Gastrocnemius medialis (tissue), 4 donors: Measurements from ENCODE around the gene CARNS1.
A peak's percentile ranks its signal among the peaks of the same experiment; 100 is the strongest.

Source experiments
- POLR2A ChIP-seq, 2 donors: fragments of 450-650 bp; IDR thresholded peaks; one replicate each; pipeline ENCODE4 v1.6.1; 2017; ENCODE audit warnings: antibody characterized with exemption in 2 of 2, mild to moderate bottlenecking in 2 of 2, moderate library complexity in 2 of 2
- TF ChIP-seq, protein P1 (sequence below), 5 experiments: fragments of 450-650 bp in 3 of 5; fragments of 200-600 bp in 2 of 5; sonication (generic) in 2 of 5; IDR thresholded peaks in 4 of 5; conservative IDR thresholded peaks in 1 of 5; 1 replicate in 4 of 5; 2 replicates in 1 of 5; pipeline ENCODE4 v1.5.1; 2016 to 2019; ENCODE audit warnings: antibody characterized with exemption in 5 of 5, mild to moderate bottlenecking in 3 of 5, moderate library complexity in 3 of 5

GRCh38 chr11:67371189-67371910, 44.1 kb upstream of the CARNS1 start:
- TF ChIP-seq, protein P1, sequence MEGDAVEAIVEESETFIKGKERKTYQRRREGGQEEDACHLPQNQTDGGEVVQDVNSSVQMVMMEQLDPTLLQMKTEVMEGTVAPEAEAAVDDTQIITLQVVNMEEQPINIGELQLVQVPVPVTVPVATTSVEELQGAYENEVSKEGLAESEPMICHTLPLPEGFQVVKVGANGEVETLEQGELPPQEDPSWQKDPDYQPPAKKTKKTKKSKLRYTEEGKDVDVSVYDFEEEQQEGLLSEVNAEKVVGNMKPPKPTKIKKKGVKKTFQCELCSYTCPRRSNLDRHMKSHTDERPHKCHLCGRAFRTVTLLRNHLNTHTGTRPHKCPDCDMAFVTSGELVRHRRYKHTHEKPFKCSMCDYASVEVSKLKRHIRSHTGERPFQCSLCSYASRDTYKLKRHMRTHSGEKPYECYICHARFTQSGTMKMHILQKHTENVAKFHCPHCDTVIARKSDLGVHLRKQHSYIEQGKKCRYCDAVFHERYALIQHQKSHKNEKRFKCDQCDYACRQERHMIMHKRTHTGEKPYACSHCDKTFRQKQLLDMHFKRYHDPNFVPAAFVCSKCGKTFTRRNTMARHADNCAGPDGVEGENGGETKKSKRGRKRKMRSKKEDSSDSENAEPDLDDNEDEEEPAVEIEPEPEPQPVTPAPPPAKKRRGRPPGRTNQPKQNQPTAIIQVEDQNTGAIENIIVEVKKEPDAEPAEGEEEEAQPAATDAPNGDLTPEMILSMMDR (IDR thresholded peaks at IDR 0.05 in 4 of 5, conservative IDR thresholded peaks at IDR 0.05 in 1 of 5): peak in 3 of 5 experiments; percentile 26 to 39 (median 30)
- no peak for TF ChIP-seq POLR2A (IDR thresholded peaks at IDR 0.05)
